ENCODE results near the gene TRMT11. TPM values are rescaled to one million over a fixed set of nuclear protein-coding genes. Genes with fewer than 3 reads are reported as not detected.

The TRMT11 gene
- total and polyA plus RNA-seq, 2 of the 8 experiments (the other 6 are each of a cell fraction or from before 2014, with no cell fraction given) = 19.7 to 32.4 TPM

DNA sequence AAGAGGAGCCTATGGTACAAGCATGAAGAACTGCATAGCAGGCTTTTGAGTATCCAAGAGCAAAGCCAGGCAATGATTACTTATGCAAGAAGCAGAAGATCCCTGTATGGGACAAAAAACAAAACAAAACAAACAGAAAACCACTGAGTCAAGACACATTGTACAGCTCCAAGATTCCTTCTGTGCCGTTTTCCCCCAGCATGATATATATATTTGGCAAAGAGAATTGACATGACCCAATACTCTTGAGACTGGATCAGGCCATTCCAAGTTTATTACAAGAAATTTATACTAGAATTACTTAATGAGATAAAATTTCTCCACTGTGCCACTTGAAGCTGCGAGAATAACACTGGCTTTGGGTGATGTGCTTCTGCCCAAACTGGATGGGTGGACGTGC is 65.5 kb downstream of the TRMT11 start (continued):
- TF ChIP-seq, protein P1, sequence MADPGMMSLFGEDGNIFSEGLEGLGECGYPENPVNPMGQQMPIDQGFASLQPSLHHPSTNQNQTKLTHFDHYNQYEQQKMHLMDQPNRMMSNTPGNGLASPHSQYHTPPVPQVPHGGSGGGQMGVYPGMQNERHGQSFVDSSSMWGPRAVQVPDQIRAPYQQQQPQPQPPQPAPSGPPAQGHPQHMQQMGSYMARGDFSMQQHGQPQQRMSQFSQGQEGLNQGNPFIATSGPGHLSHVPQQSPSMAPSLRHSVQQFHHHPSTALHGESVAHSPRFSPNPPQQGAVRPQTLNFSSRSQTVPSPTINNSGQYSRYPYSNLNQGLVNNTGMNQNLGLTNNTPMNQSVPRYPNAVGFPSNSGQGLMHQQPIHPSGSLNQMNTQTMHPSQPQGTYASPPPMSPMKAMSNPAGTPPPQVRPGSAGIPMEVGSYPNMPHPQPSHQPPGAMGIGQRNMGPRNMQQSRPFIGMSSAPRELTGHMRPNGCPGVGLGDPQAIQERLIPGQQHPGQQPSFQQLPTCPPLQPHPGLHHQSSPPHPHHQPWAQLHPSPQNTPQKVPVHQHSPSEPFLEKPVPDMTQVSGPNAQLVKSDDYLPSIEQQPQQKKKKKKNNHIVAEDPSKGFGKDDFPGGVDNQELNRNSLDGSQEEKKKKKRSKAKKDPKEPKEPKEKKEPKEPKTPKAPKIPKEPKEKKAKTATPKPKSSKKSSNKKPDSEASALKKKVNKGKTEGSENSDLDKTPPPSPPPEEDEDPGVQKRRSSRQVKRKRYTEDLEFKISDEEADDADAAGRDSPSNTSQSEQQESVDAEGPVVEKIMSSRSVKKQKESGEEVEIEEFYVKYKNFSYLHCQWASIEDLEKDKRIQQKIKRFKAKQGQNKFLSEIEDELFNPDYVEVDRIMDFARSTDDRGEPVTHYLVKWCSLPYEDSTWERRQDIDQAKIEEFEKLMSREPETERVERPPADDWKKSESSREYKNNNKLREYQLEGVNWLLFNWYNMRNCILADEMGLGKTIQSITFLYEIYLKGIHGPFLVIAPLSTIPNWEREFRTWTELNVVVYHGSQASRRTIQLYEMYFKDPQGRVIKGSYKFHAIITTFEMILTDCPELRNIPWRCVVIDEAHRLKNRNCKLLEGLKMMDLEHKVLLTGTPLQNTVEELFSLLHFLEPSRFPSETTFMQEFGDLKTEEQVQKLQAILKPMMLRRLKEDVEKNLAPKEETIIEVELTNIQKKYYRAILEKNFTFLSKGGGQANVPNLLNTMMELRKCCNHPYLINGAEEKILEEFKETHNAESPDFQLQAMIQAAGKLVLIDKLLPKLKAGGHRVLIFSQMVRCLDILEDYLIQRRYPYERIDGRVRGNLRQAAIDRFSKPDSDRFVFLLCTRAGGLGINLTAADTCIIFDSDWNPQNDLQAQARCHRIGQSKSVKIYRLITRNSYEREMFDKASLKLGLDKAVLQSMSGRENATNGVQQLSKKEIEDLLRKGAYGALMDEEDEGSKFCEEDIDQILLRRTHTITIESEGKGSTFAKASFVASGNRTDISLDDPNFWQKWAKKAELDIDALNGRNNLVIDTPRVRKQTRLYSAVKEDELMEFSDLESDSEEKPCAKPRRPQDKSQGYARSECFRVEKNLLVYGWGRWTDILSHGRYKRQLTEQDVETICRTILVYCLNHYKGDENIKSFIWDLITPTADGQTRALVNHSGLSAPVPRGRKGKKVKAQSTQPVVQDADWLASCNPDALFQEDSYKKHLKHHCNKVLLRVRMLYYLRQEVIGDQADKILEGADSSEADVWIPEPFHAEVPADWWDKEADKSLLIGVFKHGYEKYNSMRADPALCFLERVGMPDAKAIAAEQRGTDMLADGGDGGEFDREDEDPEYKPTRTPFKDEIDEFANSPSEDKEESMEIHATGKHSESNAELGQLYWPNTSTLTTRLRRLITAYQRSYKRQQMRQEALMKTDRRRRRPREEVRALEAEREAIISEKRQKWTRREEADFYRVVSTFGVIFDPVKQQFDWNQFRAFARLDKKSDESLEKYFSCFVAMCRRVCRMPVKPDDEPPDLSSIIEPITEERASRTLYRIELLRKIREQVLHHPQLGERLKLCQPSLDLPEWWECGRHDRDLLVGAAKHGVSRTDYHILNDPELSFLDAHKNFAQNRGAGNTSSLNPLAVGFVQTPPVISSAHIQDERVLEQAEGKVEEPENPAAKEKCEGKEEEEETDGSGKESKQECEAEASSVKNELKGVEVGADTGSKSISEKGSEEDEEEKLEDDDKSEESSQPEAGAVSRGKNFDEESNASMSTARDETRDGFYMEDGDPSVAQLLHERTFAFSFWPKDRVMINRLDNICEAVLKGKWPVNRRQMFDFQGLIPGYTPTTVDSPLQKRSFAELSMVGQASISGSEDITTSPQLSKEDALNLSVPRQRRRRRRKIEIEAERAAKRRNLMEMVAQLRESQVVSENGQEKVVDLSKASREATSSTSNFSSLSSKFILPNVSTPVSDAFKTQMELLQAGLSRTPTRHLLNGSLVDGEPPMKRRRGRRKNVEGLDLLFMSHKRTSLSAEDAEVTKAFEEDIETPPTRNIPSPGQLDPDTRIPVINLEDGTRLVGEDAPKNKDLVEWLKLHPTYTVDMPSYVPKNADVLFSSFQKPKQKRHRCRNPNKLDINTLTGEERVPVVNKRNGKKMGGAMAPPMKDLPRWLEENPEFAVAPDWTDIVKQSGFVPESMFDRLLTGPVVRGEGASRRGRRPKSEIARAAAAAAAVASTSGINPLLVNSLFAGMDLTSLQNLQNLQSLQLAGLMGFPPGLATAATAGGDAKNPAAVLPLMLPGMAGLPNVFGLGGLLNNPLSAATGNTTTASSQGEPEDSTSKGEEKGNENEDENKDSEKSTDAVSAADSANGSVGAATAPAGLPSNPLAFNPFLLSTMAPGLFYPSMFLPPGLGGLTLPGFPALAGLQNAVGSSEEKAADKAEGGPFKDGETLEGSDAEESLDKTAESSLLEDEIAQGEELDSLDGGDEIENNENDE (IDR thresholded peaks at IDR 0.05; ENCODE audit: insufficient replicate concordance, low read length) = no peak
- TF ChIP-seq SUZ12 (IDR thresholded peaks at IDR 0.05; ENCODE audit: low read length) = no peak
- TF ChIP-seq POLR2A (IDR thresholded peaks at IDR 0.05; ENCODE audit: control extremely low read depth in 1 of 2, low read depth in 2 of 2, low read length in 2 of 2) = no peak
- no peak for TF ChIP-seq SIX5 (IDR thresholded peaks at IDR 0.05; ENCODE audit: low read depth, low read length)
